Measurements from ENCODE around the gene AK1. TPM values are rescaled to one million over a fixed set of nuclear protein-coding genes. Genes with fewer than 3 reads are reported as not detected.
A peak's percentile ranks its signal among the peaks of the same experiment; 100 is the strongest.

Gene AK1
- total RNA-seq, 1 experiment from 2014 or later = 61.1 TPM

- Histone ChIP-seq H2AFZ (ENCODE audit: low read depth, low read length, poor library complexity, severe bottlenecking) (no peak overlapping the region), H3K27ac (ENCODE audit: low read depth, low read length) (peak overlapping the region; percentile 71), H3K27me3 (ENCODE audit: insufficient read depth, low read length) (no peaks in the 10 kb centered on the region), H3K9me3 (ENCODE audit: control insufficient read depth in 1 of 2, insufficient read depth in 1 of 2, low read depth in 1 of 2, low read length in 2 of 2) (no peaks in the 10 kb centered on the region), H3K4me3 (replicated peaks in 1 of 2; ENCODE audit: low read depth in 1 of 2, low read length in 2 of 2) (peak overlapping the region; percentile 75 to 79), H3K9me2 (ENCODE audit: insufficient read depth) (no peaks in the 10 kb centered on the region), H4K20me1 (ENCODE audit: insufficient read depth) (no peaks in the 10 kb centered on the region), H3K4me2 (ENCODE audit: low read length) (peak overlapping the region; percentile 95), H3K79me2 (ENCODE audit: insufficient read depth, low read length) (no peaks in the 10 kb centered on the region), H3K36me3 (ENCODE audit: control insufficient read depth in 1 of 2, insufficient read depth in 2 of 2, low read length in 2 of 2) (no peaks in the 10 kb centered on the region), H3K4me1 (ENCODE audit: control insufficient read depth in 1 of 2, insufficient read depth in 2 of 2, low read length in 2 of 2) (peaks cover 45 to 82% of the 10 kb centered on the region in 2 experiments), H3K9ac (ENCODE audit: low read length) (peak overlapping the region; percentile 79)
- ChIA-PET CTCF (no interaction called here), POLR2A (interaction anchor here (1.3 kb wide), 1 partner anchor 10 kb away, joined by 4 read pairs; the partner anchor contains the start of gene ST6GALNAC4), RAD21 (ENCODE audit: low non-redundant PET in 1 of 2, low total read pairs in 2 of 2, uncharacterized antibody in 2 of 2, unreplicated experiment in 2 of 2) (no interaction called here)
- intact Hi-C loops (cut with micrococcal nuclease) = loop anchor here (5.0 kb wide), 1 partner anchor 110 kb away; no protein-coding TSS in a partner anchor
- DNase-seq (ENCODE audit: low read depth, low spot score) = no peak
- peak; percentile 16 for ATAC-seq
- TF ChIP-seq ZFX (IDR thresholded peaks at IDR 0.05) (0 out of 2 replicates have a peak, but pooled peaks have one; percentile 9), SP1 (IDR thresholded peaks at IDR 0.05; ENCODE audit: low read depth) (no peak)
- TSS peak; percentile 29 for BruUV-seq (replicated peaks)
Measured at GRCh38 chr9:127926906-127927200, 49.4 kb upstream of the AK1 start.

- RAD21 ChIA-PET (ENCODE audit: low non-redundant PET in 1 of 2, low total read pairs in 2 of 2, uncharacterized antibody in 2 of 2, unreplicated experiment in 2 of 2) = no interaction called here
- Histone ChIP-seq H3K36me3 (ENCODE audit: control insufficient read depth in 1 of 2, insufficient read depth in 2 of 2, low read length in 2 of 2) (no peaks in the 10 kb centered on the region), H3K9ac (ENCODE audit: low read length) (peak overlapping the region; percentile 79), H3K79me2 (ENCODE audit: insufficient read depth, low read length) (no peaks in the 10 kb centered on the region), H3K27ac (ENCODE audit: low read depth, low read length) (peak overlapping the region; percentile 71), H3K9me2 (ENCODE audit: insufficient read depth) (no peaks in the 10 kb centered on the region), H3K4me3 (replicated peaks in 1 of 2; ENCODE audit: low read depth in 1 of 2, low read length in 2 of 2) (peak overlapping the region; percentile 75 to 79), H3K4me1 (ENCODE audit: control insufficient read depth in 1 of 2, insufficient read depth in 2 of 2, low read length in 2 of 2) (peaks cover 41 to 82% of the 10 kb centered on the region in 2 experiments), H4K20me1 (ENCODE audit: insufficient read depth) (no peaks in the 10 kb centered on the region), H2AFZ (ENCODE audit: low read depth, low read length, poor library complexity, severe bottlenecking) (no peak overlapping the region), H3K4me2 (ENCODE audit: low read length) (peak overlapping the region; percentile 95), H3K9me3 (ENCODE audit: control insufficient read depth in 1 of 2, insufficient read depth in 1 of 2, low read depth in 1 of 2, low read length in 2 of 2) (no peaks in the 10 kb centered on the region), H3K27me3 (ENCODE audit: insufficient read depth, low read length) (no peaks in the 10 kb centered on the region)
- CTCF ChIA-PET = no interaction called here
- no peak for DNase-seq (ENCODE audit: low read depth, low spot score)
- TF ChIP-seq POLR2AphosphoS5 (IDR thresholded peaks at IDR 0.05; ENCODE audit: low read depth, low read length) (no peak), CEBPB (IDR thresholded peaks at IDR 0.05; ENCODE audit: low read depth) (no peak), JUND (IDR thresholded peaks at IDR 0.05) (no peak), ZBTB33 (IDR thresholded peaks at IDR 0.05; ENCODE audit: extremely low read depth, insufficient replicate concordance, low read length) (no peak), EZH2 (IDR thresholded peaks at IDR 0.05) (no peak), FOSL1 (IDR thresholded peaks at IDR 0.05; ENCODE audit: low read depth) (no peak), EGR1 (IDR thresholded peaks at IDR 0.05; ENCODE audit: low read depth) (no peak), ATF3 (IDR thresholded peaks at IDR 0.05) (no peak), ZNF274 (IDR thresholded peaks at IDR 0.05; ENCODE audit: low read depth, low read length) (no peak), REST (IDR thresholded peaks at IDR 0.05; ENCODE audit: low read depth) (no peak)
- POLR2A ChIA-PET = interaction anchor here (1.3 kb wide), 1 partner anchor 9 kb away, joined by 4 read pairs; the partner anchor contains the start of gene ST6GALNAC4
- ATAC-seq = no peak
- no TSS peak for BruUV-seq (replicated peaks)
- intact Hi-C loops (cut with micrococcal nuclease) = loop anchor here (5.0 kb wide), 1 partner anchor 111 kb away; no protein-coding TSS in a partner anchor
Measured at GRCh38 chr9:127925959-127926905, 48.8 kb upstream of the AK1 start.
